HEK293 (cell line): ENCODE data around the gene SH3RF1.

Source experiments
- CTCF ChIA-PET: fragments of 350-600 bp; formaldehyde crosslinking; extraction: SDS; loops from one replicate; lab custom pipeline; 2021; ENCODE audit warnings: antibody characterized with exemption; lab: Yijun Ruan, JAX
- POLR2A ChIA-PET: fragments of 300-600 bp; formaldehyde crosslinking; extraction: SDS; loops from one replicate; lab custom pipeline; 2020; ENCODE audit warnings: antibody characterized with exemption, inconsistent platforms; lab: Yijun Ruan, JAX
- H3K27ac ChIP-seq: fragments of 200-500 bp; sonication (Bioruptor generic); 2 replicates; pipeline ENCODE4 v1.5.1; 2014; ENCODE audit warnings: low read depth, low read length, control low read depth, inconsistent platforms; ENCODE audit errors: extremely low read depth
- H3K36me3 ChIP-seq, 2 experiments: fragments of 200-500 bp in 1 of 2; sonication (Bioruptor generic) in 1 of 2; 1 replicate in 1 of 2; 2 replicates in 1 of 2; pipeline ENCODE4 v1.5.1; 2014 to 2017; ENCODE audit warnings: inconsistent platforms in 2 of 2, low read length in 2 of 2; ENCODE audit not compliant: control insufficient read depth in 2 of 2, insufficient read depth in 1 of 2
- H3K4me1 ChIP-seq: fragments of 200-500 bp; sonication (Bioruptor generic); 2 replicates; pipeline ENCODE4 v1.5.1; 2014; ENCODE audit warnings: mild to moderate bottlenecking, low read length, inconsistent platforms; ENCODE audit not compliant: control insufficient read depth, insufficient read depth
- H3K4me3 ChIP-seq: 2 replicates; pipeline ENCODE4 v1.5.1; 2011; ENCODE audit warnings: low read depth, mild to moderate bottlenecking, control low read depth, low read length, moderate library complexity
- H3K9me3 ChIP-seq: fragments of 200-500 bp; sonication (Bioruptor generic); 2 replicates; pipeline ENCODE4 v1.5.1; 2014; ENCODE audit warnings: low read depth, low read length, inconsistent platforms; ENCODE audit not compliant: control insufficient read depth, insufficient read depth
- FEZF1 ChIP-seq: fragments of 450-650 bp; formaldehyde crosslinking; IDR thresholded peaks from 2 replicates; pipeline ENCODE4 v1.5.1; 2016; ENCODE audit warnings: missing biosample characterization, missing genetic modification characterization
- KLF1 ChIP-seq: fragments of 450-650 bp; formaldehyde crosslinking; IDR thresholded peaks from 2 replicates; pipeline ENCODE4 v1.5.1; 2016; ENCODE audit warnings: missing biosample characterization, missing genetic modification characterization
- MYNN ChIP-seq: fragments of 450-650 bp; formaldehyde crosslinking; IDR thresholded peaks from 2 replicates; pipeline ENCODE4 v1.5.1; 2016; ENCODE audit warnings: missing biosample characterization, missing genetic modification characterization, borderline replicate concordance
- SCRT1 ChIP-seq: fragments of 450-650 bp; formaldehyde crosslinking; IDR thresholded peaks from 2 replicates; pipeline ENCODE4 v1.5.1; 2016; ENCODE audit warnings: missing biosample characterization, missing genetic modification characterization, borderline replicate concordance
- ZBTB8A ChIP-seq: fragments of 450-650 bp; formaldehyde crosslinking; IDR thresholded peaks from 2 replicates; pipeline ENCODE4 v1.5.1; 2016; ENCODE audit warnings: missing biosample characterization, missing genetic modification characterization
- ZNF138 ChIP-seq: fragments of 450-650 bp; formaldehyde crosslinking; IDR thresholded peaks from 2 replicates; pipeline ENCODE4 v1.5.1; 2016; ENCODE audit warnings: missing biosample characterization, missing genetic modification characterization, borderline replicate concordance
- ZNF146 ChIP-seq: fragments of 450-650 bp; formaldehyde crosslinking; IDR thresholded peaks from 2 replicates; pipeline ENCODE4 v1.5.1; 2016; ENCODE audit warnings: missing biosample characterization, missing genetic modification characterization
- ZNF274 ChIP-seq, 2 experiments: fragments of 200-500 bp in 1 of 2; fragments of 450-650 bp in 1 of 2; sonication (Bioruptor generic) in 1 of 2; formaldehyde crosslinking in 1 of 2; IDR thresholded peaks; 2 replicates each; pipeline versions ENCODE4 v1.5.1 to v1.6.1; 2014 to 2016; ENCODE audit warnings: borderline replicate concordance in 1 of 2, inconsistent platforms in 1 of 2, low read length in 1 of 2, missing biosample characterization in 1 of 2, missing genetic modification characterization in 1 of 2
- ZNF324 ChIP-seq: fragments of 450-650 bp; formaldehyde crosslinking; IDR thresholded peaks from 2 replicates; pipeline ENCODE4 v1.5.1; 2016; ENCODE audit warnings: missing biosample characterization, missing genetic modification characterization
- ZNF629 ChIP-seq: fragments of 450-650 bp; formaldehyde crosslinking; IDR thresholded peaks from 2 replicates; pipeline ENCODE4 v1.5.1; 2017; ENCODE audit warnings: missing biosample characterization, missing genetic modification characterization
- ZNF830 ChIP-seq: fragments of 450-650 bp; IDR thresholded peaks from 2 replicates; pipeline ENCODE4 v1.5.0; 2018; ENCODE audit warnings: missing biosample characterization, missing genetic modification characterization, low read depth, mild to moderate bottlenecking, moderate library complexity
- TF ChIP-seq, protein P1 (sequence below): fragments of 450-650 bp; formaldehyde crosslinking; IDR thresholded peaks from 2 replicates; pipeline ENCODE4 v1.5.1; 2017; ENCODE audit warnings: missing biosample characterization, missing genetic modification characterization
- TF ChIP-seq, protein P2 (sequence below): fragments of 450-650 bp; formaldehyde crosslinking; IDR thresholded peaks from 2 replicates; pipeline ENCODE4 v1.5.1; 2016; ENCODE audit warnings: missing biosample characterization, missing genetic modification characterization
- TF ChIP-seq, protein P3 (sequence below): fragments of 450-650 bp; formaldehyde crosslinking; IDR thresholded peaks from 2 replicates; pipeline ENCODE4 v1.5.1; 2016; ENCODE audit warnings: missing biosample characterization, missing genetic modification characterization
- TF ChIP-seq, protein P4 (sequence below): fragments of 450-650 bp; formaldehyde crosslinking; IDR thresholded peaks from 2 replicates; pipeline ENCODE4 v1.5.1; 2016; ENCODE audit warnings: missing biosample characterization, missing genetic modification characterization
- TF ChIP-seq, protein P5 (sequence below): fragments of 450-650 bp; formaldehyde crosslinking; IDR thresholded peaks from 2 replicates; pipeline ENCODE4 v1.5.1; 2017; ENCODE audit warnings: missing biosample characterization, missing genetic modification characterization

SH3RF1 gene

DNA sequence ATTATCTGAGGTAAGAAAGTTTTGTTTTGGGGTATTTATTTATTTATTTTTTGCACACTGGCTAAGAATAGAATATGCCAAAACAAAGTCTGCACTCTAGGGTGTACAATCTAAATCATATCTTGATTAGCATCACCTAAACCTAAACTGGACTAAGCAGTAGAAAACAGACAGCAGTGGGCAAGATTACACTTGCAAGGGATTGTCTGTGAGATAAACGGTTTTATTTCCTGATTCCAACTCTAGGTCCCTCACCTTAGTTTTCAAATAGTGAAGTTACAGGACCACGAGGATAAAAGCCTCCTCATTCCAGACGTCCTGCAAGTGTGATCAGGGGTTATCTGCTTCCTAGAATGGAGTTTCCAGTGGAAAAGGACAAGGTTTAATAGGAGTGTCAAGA is 86.1 kb downstream of the SH3RF1 start:
- ChIA-PET POLR2A (no interaction called here), CTCF (interaction anchor here (0.6 to 0.9 kb wide), 4 partner anchors 9 to 112 kb away, joined by 3 read pairs; no protein-coding TSS in a partner anchor)
- no peaks in the 10 kb centered on the region for H3K36me3 ChIP-seq
- TF ChIP-seq ZNF324 (no peak), KLF1 (tag by site-specific recombination) (no peak), ZNF146 (tag by site-specific recombination) (no peak), ZNF274 (IDR thresholded peaks at IDR 0.05; ENCODE audit: low read length) (no peak), ZNF274 (tag by site-specific recombination; IDR thresholded peaks at IDR 0.05; ENCODE audit: borderline replicate concordance) (no peak), MYNN (no peak), ZNF138 (tag by site-specific recombination) (no peak), SCRT1 (no peak), FEZF1 (tag by site-specific recombination) (no peak)
- TF ChIP-seq, protein P1, sequence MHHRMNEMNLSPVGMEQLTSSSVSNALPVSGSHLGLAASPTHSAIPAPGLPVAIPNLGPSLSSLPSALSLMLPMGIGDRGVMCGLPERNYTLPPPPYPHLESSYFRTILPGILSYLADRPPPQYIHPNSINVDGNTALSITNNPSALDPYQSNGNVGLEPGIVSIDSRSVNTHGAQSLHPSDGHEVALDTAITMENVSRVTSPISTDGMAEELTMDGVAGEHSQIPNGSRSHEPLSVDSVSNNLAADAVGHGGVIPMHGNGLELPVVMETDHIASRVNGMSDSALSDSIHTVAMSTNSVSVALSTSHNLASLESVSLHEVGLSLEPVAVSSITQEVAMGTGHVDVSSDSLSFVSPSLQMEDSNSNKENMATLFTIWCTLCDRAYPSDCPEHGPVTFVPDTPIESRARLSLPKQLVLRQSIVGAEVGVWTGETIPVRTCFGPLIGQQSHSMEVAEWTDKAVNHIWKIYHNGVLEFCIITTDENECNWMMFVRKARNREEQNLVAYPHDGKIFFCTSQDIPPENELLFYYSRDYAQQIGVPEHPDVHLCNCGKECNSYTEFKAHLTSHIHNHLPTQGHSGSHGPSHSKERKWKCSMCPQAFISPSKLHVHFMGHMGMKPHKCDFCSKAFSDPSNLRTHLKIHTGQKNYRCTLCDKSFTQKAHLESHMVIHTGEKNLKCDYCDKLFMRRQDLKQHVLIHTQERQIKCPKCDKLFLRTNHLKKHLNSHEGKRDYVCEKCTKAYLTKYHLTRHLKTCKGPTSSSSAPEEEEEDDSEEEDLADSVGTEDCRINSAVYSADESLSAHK (tag by site-specific recombination) = no peak
- TF ChIP-seq, protein P2, sequence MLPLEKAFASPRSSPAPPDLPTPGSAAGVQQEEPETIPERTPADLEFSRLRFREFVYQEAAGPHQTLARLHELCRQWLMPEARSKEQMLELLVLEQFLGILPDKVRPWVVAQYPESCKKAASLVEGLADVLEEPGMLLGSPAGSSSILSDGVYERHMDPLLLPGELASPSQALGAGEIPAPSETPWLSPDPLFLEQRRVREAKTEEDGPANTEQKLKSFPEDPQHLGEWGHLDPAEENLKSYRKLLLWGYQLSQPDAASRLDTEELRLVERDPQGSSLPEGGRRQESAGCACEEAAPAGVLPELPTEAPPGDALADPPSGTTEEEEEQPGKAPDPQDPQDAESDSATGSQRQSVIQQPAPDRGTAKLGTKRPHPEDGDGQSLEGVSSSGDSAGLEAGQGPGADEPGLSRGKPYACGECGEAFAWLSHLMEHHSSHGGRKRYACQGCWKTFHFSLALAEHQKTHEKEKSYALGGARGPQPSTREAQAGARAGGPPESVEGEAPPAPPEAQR (tag by site-specific recombination) = no peak
- no peaks in the 10 kb centered on the region for H3K9me3 ChIP-seq
- H3K4me1 ChIP-seq = peaks cover 12% of the 10 kb centered on the region
- H3K4me3 ChIP-seq = no peak overlapping the region
- no peak overlapping the region for H3K27ac ChIP-seq

DNA sequence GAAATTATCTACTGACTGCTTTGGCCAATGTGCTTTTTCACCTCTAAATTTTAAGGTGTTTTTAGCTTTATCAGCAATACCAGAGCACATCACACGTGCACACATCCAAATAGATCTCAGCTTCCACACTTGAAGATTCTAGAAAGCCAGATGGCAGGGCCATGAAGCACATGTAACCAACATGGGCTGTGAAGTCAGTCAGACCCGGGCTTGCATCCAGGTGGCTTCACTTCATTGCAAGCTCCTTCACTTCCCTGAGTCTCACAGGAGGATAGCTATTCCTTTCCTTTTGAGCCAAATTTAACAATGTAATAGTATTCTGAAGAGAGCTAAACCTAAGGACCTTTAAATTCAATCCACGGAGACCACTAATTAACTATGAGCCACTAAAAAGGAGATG is 86.5 kb downstream of the SH3RF1 start:
- Histone ChIP-seq H3K27ac (no peak overlapping the region), H3K4me1 (peaks cover 12% of the 10 kb centered on the region), H3K4me3 (no peak overlapping the region), H3K36me3 (no peaks in the 10 kb centered on the region), H3K9me3 (no peaks in the 10 kb centered on the region)
- ChIA-PET CTCF (interaction anchor here (0.6 to 0.9 kb wide), 5 partner anchors 9 to 781 kb away, joined by 3 to 4 read pairs (median 3); no protein-coding TSS in a partner anchor), POLR2A (no interaction called here)
- TF ChIP-seq, protein P3, sequence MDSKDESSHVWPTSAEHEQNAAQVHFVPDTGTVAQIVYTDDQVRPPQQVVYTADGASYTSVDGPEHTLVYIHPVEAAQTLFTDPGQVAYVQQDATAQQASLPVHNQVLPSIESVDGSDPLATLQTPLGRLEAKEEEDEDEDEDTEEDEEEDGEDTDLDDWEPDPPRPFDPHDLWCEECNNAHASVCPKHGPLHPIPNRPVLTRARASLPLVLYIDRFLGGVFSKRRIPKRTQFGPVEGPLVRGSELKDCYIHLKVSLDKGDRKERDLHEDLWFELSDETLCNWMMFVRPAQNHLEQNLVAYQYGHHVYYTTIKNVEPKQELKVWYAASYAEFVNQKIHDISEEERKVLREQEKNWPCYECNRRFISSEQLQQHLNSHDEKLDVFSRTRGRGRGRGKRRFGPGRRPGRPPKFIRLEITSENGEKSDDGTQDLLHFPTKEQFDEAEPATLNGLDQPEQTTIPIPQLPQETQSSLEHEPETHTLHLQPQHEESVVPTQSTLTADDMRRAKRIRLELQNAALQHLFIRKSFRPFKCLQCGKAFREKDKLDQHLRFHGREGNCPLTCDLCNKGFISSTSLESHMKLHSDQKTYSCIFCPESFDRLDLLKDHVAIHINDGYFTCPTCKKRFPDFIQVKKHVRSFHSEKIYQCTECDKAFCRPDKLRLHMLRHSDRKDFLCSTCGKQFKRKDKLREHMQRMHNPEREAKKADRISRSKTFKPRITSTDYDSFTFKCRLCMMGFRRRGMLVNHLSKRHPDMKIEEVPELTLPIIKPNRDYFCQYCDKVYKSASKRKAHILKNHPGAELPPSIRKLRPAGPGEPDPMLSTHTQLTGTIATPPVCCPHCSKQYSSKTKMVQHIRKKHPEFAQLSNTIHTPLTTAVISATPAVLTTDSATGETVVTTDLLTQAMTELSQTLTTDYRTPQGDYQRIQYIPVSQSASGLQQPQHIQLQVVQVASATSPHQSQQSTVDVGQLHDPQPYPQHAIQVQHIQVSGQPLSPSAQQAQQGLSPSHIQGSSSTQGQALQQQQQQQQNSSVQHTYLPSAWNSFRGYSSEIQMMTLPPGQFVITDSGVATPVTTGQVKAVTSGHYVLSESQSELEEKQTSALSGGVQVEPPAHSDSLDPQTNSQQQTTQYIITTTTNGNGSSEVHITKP = peak; percentile 2; the same call in 1 of the 2 replicates
- TF ChIP-seq ZNF629 (tag by site-specific recombination) = no peak
- no peak for TF ChIP-seq ZNF830 (tag by site-specific recombination)

DNA sequence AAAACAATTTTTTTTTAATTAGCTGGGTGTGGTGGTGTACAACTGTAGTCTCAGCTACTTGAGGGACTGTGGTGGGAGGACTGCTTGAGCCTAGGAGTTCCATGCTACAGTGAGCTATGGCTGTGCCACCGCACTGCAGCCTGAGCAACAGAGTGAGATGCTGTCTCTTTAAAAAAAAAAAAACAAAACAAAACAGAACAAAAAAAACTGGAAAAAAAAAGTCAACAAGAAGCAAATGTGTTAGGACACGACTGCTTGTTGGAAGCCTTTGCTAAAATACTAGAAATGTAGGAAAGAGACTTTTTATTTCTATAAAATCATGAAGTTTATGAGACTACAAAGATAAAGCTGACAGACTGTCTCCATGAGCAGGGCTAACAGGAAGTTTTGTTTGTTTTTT is 87.2 kb downstream of the SH3RF1 start:
- Histone ChIP-seq H3K4me1 (peaks cover 12% of the 10 kb centered on the region), H3K36me3 (no peaks in the 10 kb centered on the region), H3K4me3 (no peak overlapping the region), H3K9me3 (no peaks in the 10 kb centered on the region), H3K27ac (no peak overlapping the region)
- no peak for TF ChIP-seq ZBTB8A (tag by site-specific recombination)
- TF ChIP-seq, protein P4, sequence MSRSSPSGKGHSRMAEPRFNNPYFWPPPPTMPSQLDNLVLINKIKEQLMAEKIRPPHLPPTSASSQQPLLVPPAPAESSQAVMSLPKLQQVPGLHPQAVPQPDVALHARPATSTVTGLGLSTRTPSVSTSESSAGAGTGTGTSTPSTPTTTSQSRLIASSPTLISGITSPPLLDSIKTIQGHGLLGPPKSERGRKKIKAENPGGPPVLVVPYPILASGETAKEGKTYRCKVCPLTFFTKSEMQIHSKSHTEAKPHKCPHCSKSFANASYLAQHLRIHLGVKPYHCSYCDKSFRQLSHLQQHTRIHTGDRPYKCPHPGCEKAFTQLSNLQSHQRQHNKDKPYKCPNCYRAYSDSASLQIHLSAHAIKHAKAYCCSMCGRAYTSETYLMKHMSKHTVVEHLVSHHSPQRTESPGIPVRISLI = peak; percentile 90
- TF ChIP-seq, protein P5, sequence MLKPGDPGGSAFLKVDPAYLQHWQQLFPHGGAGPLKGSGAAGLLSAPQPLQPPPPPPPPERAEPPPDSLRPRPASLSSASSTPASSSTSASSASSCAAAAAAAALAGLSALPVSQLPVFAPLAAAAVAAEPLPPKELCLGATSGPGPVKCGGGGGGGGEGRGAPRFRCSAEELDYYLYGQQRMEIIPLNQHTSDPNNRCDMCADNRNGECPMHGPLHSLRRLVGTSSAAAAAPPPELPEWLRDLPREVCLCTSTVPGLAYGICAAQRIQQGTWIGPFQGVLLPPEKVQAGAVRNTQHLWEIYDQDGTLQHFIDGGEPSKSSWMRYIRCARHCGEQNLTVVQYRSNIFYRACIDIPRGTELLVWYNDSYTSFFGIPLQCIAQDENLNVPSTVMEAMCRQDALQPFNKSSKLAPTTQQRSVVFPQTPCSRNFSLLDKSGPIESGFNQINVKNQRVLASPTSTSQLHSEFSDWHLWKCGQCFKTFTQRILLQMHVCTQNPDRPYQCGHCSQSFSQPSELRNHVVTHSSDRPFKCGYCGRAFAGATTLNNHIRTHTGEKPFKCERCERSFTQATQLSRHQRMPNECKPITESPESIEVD = peak; percentile 43; the same call in 1 of the 2 replicates
- POLR2A ChIA-PET = no interaction called here
- CTCF ChIA-PET = interaction anchor here (0.6 to 0.9 kb wide), 3 partner anchors 8 to 780 kb away, joined by 3 to 4 read pairs (median 3); no protein-coding TSS in a partner anchor
